Heart left ventricle (tissue), 16 donors: ENCODE measurements around the gene PPP1R12C. TPM values are rescaled to one million over a fixed set of nuclear protein-coding genes. Genes with fewer than 3 reads are reported as not detected.
"Not testable (repeated sequence)": the region's sequence is repeated elsewhere in the genome, so short reads cannot be mapped to it uniquely, and the experiment has no call there.

Experiments
- ATAC-seq, 4 donors: fragments of 200-7000 bp; cut with Tn5 transposase; one replicate each; pipeline ENCODE4 v1.9.1; 2020 to 2022; ENCODE audit warnings: moderate library complexity in 4 of 4, mild to moderate bottlenecking in 3 of 4, moderate number of reproducible peaks in 1 of 4
- DNase-seq, 5 donors: peaks; one replicate each; pipeline ENCODE4 v3.0.0-alpha.2; 2020
- H3K27ac ChIP-seq, 12 donors: fragments of 200-600 bp; sonication (generic) in 4 of 12; one replicate each; pipeline versions ENCODE4 v1.5.0 to v1.8.0; 2016 to 2022; ENCODE audit warnings: mild to moderate bottlenecking in 2 of 12
- H3K27me3 ChIP-seq, 9 donors: fragments of 200-600 bp; sonication (generic) in 2 of 9; one replicate each; pipeline versions ENCODE4 v1.5.1 to v1.8.0; 2016 to 2022; ENCODE audit warnings: mild to moderate bottlenecking in 3 of 9
- H3K36me3 ChIP-seq, 9 donors: fragments of 200-600 bp; sonication (generic) in 2 of 9; one replicate each; pipeline versions ENCODE4 v1.5.0 to v1.8.0; 2018 to 2022; ENCODE audit warnings: mild to moderate bottlenecking in 2 of 9
- H3K4me1 ChIP-seq, 12 donors: fragments of 200-600 bp; sonication (generic) in 4 of 12; one replicate each; pipeline versions ENCODE4 v1.5.0 to v1.8.0; 2016 to 2022; ENCODE audit warnings: mild to moderate bottlenecking in 3 of 12
- H3K4me3 ChIP-seq, 12 donors: fragments of 200-600 bp; sonication (generic) in 4 of 12; one replicate each; pipeline versions ENCODE4 v1.5.0 to v1.8.0; 2017 to 2022; ENCODE audit warnings: mild to moderate bottlenecking in 9 of 12, moderate library complexity in 4 of 12
- H3K9me3 ChIP-seq, 12 donors: fragments of 200-600 bp; sonication (generic) in 4 of 12; one replicate each; pipeline versions ENCODE4 v1.5.0 to v1.8.0; 2016 to 2022; ENCODE audit warnings: mild to moderate bottlenecking in 1 of 12
- POLR2A ChIP-seq, 2 donors: fragments of 450-650 bp; IDR thresholded peaks; one replicate each; pipeline ENCODE4 v1.6.1; 2017; ENCODE audit warnings: antibody characterized with exemption in 2 of 2, mild to moderate bottlenecking in 2 of 2, moderate library complexity in 2 of 2
- WGBS, 4 donors: extraction: QIAGEN DNeasy Blood & Tissue Kit in 2 of 4; methylation state at CpG; one replicate each; pipeline versions ENCODE4 v1.1.5 to v1.1.7; 2013 to 2018; 5-methylcytosine and 5-hydroxymethylcytosine counted together
- intact Hi-C, 10 donors: fragments of 100-400 bp; cut with DNase I; formaldehyde crosslinking; loops; one replicate each; pipeline versions ENCODE4 v1.11.1 to v1.14.2; 2022
- polyA plus RNA-seq, 2 donors: library from polyadenylated mRNA; stranded (reverse); fragments of 200-250 nt; gene quantifications; one replicate each; pipeline ENCODE4 v1.2.3, GENCODE V29; 2013
- total RNA-seq, 9 donors: library from RNA; depleted of rRNA in 2 of 9; stranded (reverse); fragments of >200 nt in 2 of 9; fragmentation: NEBNext Ultra II Directional in 3 of 9; extraction: Animal tissue kit (Norgen Biotek cat#: 25700) in 3 of 9; gene quantifications; one replicate each; pipeline versions ENCODE4 v1.1.0 to v1.2.4, GENCODE V29; 2016 to 2023
- TF ChIP-seq, protein P1 (sequence below), 12 donors: fragments of 200-600 bp; sonication (generic) in 4 of 12; IDR thresholded peaks; one replicate each; pipeline versions ENCODE4 v1.5.0 to v1.8.0; 2018 to 2022; ENCODE audit warnings: antibody characterized with exemption in 12 of 12, mild to moderate bottlenecking in 5 of 12
- donor health status: ischemic (EF 13 %, LVEDD 7.1; RV severe dilation, severe dysfunction).
- donor health status: healthy with polysubstance abuse.
- donor health status: DM: no; HTN: yes; CAD: no.
- donor health status: DM: no; HTN: no; CAD: no.
- donor health status: ischemic (EF 25% LVEDD 6.9; RV normal size, moderate dysfunction).
- donor health status: ischemic (EF 25% LVEDD 5.7; RV mildly dilated, moderate dysfunction).
- donor health status: healthy.
- donor health status: DM: yes; HTN: yes; CAD: no.
- donor health status: ischemic (EF 35%, LVEDD 5.7; RV mildly dilated, moderate dysfunction).
- donor health status: nonischemic (EF 11% LVEDD 7.7; RV severe dilation, severe dysfunction).
- donor health status: DM: yes; HTN: yes; CAD: no.
- donor health status: PGD.
- donor health status: ischemic (EF 29% LVEDD 5.4; RV normal size, mild dysfunction).
- donor health status: nonischemic (EF 23%, LVEDD 6.1; RV moderate dilation, normal function).

PPP1R12C gene
- total and polyA plus RNA-seq, 11 donors: 116 to 324 (median 209) TPM

DNA sequence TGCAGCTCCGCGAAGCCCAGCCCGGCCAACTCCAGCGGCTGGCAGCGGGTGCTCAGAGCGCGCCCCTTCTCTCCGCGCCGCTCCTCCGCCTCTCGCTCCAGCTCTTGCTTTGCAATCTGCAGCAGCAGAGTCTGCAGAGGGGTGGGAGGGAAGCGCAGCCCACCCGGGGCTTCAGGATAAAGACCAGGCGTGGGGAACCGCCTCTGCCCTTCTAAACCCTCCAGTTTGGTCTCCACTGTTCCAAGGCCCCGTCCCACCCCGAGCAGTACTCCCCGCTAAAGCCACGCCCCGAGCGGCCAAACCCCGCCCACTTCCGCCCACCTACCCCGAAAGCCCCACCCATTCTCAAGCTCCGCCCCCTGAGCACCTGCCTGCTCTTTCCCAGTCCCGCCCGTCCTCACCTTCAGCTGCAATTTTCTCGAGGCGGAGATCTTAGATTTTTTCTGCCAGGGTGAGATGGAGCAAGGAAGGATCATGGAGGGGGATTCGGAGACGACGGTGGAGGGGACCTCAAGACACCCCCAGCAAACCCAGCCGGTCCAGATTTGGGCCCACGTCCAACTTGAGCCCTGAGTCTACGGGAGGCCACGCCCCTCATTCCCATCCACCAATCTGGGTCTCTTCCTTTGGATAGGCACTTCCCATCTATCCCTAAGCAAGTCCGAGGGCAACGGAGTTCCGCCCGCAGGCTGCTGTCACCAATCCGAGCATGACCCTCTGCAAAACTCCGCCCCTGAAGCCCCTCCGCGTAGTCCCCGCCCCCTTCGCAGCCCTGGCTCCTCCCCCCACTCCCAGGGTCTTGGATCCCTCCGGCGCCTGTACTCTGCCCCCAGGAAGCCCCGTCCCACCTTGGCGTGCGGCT lies 39.0 kb upstream of the PPP1R12C start:
- TF ChIP-seq, protein P1, sequence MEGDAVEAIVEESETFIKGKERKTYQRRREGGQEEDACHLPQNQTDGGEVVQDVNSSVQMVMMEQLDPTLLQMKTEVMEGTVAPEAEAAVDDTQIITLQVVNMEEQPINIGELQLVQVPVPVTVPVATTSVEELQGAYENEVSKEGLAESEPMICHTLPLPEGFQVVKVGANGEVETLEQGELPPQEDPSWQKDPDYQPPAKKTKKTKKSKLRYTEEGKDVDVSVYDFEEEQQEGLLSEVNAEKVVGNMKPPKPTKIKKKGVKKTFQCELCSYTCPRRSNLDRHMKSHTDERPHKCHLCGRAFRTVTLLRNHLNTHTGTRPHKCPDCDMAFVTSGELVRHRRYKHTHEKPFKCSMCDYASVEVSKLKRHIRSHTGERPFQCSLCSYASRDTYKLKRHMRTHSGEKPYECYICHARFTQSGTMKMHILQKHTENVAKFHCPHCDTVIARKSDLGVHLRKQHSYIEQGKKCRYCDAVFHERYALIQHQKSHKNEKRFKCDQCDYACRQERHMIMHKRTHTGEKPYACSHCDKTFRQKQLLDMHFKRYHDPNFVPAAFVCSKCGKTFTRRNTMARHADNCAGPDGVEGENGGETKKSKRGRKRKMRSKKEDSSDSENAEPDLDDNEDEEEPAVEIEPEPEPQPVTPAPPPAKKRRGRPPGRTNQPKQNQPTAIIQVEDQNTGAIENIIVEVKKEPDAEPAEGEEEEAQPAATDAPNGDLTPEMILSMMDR (IDR thresholded peaks at IDR 0.05): no peak
- peak in 1 of 2 donors; percentile 10 for TF ChIP-seq POLR2A (IDR thresholded peaks at IDR 0.05)
- Histone ChIP-seq H3K9me3 (peaks cover 0 to 8% (median 0%) of the 10 kb centered on the region in 12 donors), H3K36me3 (peaks cover 0 to 36% (median 18%) of the 10 kb centered on the region in 9 donors), H3K4me1 (peaks cover 0 to 66% (median 13%) of the 10 kb centered on the region in 12 donors), H3K27ac (peak overlapping the region; percentile 71 to 100 (median 94)), H3K27me3 (peaks cover 0 to 31% (median 8%) of the 10 kb centered on the region in 9 donors), H3K4me3 (peak overlapping the region; percentile 47 to 92 (median 66))
- 4 to 10% (median 4%) methylated on average over 34 to 52 of the region's 52 CpGs for WGBS, 4 donors
- peak; percentile 70 to 91 (median 81) for DNase-seq
- intact Hi-C loops: loop anchor here in 1 of 10 donors (5.0 kb wide), 1 partner anchor 39 kb away; the partner anchor contains the start of gene PPP1R12C
- ATAC-seq: peak; percentile 33 to 69 (median 56)

DNA sequence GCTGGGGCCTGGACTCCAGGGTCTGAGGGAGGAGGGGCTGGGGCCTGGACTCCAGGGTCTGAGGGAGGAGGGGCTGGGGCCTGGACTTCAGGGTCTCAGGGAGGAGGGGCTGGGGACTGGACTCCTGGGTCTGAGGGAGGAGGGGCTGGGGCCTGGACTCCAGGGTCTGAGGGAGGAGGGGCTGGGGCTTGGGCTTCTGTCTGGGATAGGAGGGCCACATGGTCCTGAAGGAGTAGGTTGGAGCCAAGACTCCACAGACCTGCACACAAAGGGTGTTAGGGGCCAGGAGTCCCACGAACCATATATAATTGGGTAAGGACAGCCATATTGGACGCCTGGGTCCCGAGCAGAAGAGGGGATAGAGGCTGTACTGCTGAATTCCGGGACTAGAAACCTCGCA lies 38.3 kb upstream of the PPP1R12C start:
- peaks cover 0 to 66% (median 12%) of the 10 kb centered on the region in 12 donors for H3K4me1 ChIP-seq
- intact Hi-C loops: loop anchor here in 1 of 10 donors (5.0 kb wide), 1 partner anchor 38 kb away; the partner anchor contains the start of gene PPP1R12C
- 0 to 7% (median 4%) methylated on average over 4 to 5 of the region's 5 CpGs for WGBS, 4 donors

DNA sequence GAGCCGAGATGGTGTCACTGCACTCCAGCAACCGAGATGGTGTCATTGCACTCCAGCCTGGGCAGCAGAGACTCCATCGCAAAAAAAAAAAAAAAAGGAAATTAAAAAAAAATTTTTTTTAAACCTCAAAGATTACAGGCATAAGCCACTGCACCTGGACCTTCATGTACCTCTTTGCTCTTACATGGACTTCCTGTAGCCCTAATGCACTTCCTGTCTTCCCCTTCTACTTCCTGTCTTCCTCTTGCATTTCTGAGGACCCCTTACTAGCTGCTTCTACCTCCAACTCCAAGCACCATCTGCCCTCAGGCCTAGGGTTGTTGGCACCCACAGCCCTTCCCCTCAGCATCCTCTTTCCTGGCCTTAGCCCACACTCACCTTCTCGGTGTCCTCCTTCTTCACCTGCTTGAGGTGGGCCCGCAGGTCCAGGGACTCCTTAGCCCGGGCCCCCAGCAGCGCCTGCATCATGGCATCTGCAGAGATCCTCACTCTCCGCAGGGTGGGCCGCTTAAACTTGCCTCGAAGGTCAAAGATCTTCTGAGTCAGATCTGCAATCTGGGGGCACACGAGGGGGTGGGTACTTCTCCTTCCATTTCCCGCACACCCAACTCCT lies 36.3 kb upstream of the PPP1R12C start:
- peak in 1 of 5 donors; percentile 2 for DNase-seq
- H3K4me3 ChIP-seq: peak overlapping the region in 11 of 12 donors; percentile 7 to 83 (median 54)

More for the DNA sequence above, 38.3 kb upstream of the PPP1R12C start:
- Histone ChIP-seq H3K27ac (peak overlapping the region in 8 of 12 donors; percentile 34 to 100 (median 96)), H3K36me3 (peaks cover 0 to 43% (median 22%) of the 10 kb centered on the region in 9 donors), H3K4me3 (peak overlapping the region; percentile 47 to 92 (median 66)), H3K27me3 (peaks cover 0 to 25% (median 8%) of the 10 kb centered on the region in 9 donors)
- ATAC-seq, DNase-seq, H3K9me3 ChIP-seq: not testable (repeated sequence)

DNA sequence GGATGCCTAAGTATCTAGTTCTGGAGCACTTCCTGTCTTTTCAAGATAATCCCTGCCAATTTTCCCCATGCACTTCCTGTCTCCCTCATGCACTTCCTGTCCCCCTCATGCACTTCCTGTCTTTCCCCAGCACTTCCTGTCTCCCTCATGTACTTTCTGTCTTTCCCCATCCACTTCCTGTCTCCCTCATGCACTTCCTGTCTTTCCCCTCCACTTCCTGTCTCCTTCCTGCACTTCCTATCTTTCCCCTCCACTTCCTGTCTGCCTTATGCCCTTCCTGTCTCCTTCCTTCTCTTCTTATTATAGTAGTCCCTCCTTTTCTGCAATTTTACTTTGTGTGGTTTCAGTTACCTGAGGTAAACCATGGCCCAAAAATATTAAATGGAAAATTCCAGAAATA lies 34.6 kb upstream of the PPP1R12C start:
- intact Hi-C loops: no loop called here
- Histone ChIP-seq H3K27ac (peak overlapping the region in 5 of 12 donors; percentile 8 to 80 (median 46)), H3K36me3 (peaks cover 0 to 46% (median 22%) of the 10 kb centered on the region in 9 donors), H3K4me1 (peaks cover 0 to 58% (median 5%) of the 10 kb centered on the region in 12 donors), H3K9me3 (peaks cover 0 to 8% (median 0%) of the 10 kb centered on the region in 12 donors), H3K4me3 (peak overlapping the region in 7 of 12 donors; percentile 9 to 76 (median 60)), H3K27me3 (peaks cover 0 to 32% (median 8%) of the 10 kb centered on the region in 9 donors)
- TF ChIP-seq, protein P1 (IDR thresholded peaks at IDR 0.05): no peak
- TF ChIP-seq POLR2A (IDR thresholded peaks at IDR 0.05): no peak
- ATAC-seq (no peak), DNase-seq (no peak)

More for the DNA sequence above, 36.3 kb upstream of the PPP1R12C start:
- intact Hi-C loops: no loop called here
- H3K27me3 ChIP-seq: peaks cover 0 to 29% (median 8%) of the 10 kb centered on the region in 9 donors
- peaks cover 0 to 8% (median 0%) of the 10 kb centered on the region in 12 donors for H3K9me3 ChIP-seq
- peaks cover 0 to 46% (median 22%) of the 10 kb centered on the region in 9 donors for H3K36me3 ChIP-seq
- ATAC-seq: no peak
- TF ChIP-seq, protein P1 (IDR thresholded peaks at IDR 0.05): no peak
- no peak for TF ChIP-seq POLR2A (IDR thresholded peaks at IDR 0.05)
- H3K4me1 ChIP-seq: peaks cover 0 to 64% (median 5%) of the 10 kb centered on the region in 12 donors
- H3K27ac ChIP-seq: peak overlapping the region in 5 of 12 donors; percentile 15 to 80 (median 38)
- 49 to 66% (median 61%) methylated on average over 12 of the region's 12 CpGs for WGBS, 4 donors
